ENCODE data around the gene NT5C1B. TPM values are rescaled to one million over a fixed set of nuclear protein-coding genes. Genes with fewer than 3 reads are reported as not detected.

Gene NT5C1B
- total RNA-seq, 1 donor from 2014 or later = not detected

DNA sequence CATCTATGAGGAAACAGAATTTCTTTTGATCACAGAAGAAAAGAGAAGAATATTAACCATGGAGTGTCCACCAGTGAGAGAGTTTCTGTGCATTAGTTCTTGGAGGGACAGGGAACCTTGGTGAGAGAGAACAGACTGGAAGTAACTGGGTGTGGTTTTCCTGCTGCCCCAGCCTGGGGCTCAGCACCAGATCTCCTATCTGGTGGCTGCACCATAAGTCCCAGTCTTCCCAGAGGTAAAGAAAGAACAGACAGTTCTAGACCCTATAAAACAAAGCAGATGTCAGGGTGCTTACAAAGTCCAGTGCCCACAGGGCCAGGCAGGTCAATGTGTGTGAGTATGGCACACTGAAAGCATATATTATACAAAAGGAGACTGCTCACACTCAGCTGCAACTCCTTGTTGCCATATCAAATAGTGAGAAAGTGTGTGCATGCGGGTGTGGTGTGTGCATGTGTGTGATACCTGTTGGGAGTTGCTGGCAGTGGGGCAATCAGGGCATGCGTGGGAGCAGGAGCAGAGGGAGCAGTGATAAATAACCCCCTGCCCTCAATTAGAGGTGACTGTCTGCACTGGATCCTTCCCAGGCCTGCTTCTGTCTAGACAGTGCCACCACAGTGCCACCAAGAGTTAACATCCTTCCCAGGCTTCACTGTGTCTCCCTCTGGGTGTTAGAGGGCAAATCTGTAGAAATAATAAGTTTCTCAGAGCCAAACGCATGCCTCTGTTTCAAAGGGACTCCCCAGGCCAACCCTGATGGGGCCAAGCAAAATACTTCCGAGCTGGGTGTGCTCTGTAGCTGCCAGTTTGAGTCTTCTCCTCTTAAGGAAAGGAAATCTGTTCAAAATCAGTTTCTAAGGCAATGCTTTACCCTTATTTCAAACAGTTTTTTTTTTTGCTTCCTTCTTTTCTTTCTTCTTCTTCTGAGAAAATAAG is 74.6 kb downstream of the NT5C1B start:
- no peak for ATAC-seq

Other genes with a start within 250 kb of the NT5C1B start
- gene RDH14, start 28.9 kb downstream of the NT5C1B start, total RNA-seq = 11.2 TPM

All from esophagus mucosa (tissue), 1 donor.